Pons (tissue), 1 donor: Measurements from ENCODE around the gene ARHGAP18.

Experiments used
- DNase-seq: peaks from one replicate; pipeline ENCODE4 v3.0.0-alpha.2; 2016; ENCODE audit warnings: low spot score

Gene ARHGAP18, protein sequence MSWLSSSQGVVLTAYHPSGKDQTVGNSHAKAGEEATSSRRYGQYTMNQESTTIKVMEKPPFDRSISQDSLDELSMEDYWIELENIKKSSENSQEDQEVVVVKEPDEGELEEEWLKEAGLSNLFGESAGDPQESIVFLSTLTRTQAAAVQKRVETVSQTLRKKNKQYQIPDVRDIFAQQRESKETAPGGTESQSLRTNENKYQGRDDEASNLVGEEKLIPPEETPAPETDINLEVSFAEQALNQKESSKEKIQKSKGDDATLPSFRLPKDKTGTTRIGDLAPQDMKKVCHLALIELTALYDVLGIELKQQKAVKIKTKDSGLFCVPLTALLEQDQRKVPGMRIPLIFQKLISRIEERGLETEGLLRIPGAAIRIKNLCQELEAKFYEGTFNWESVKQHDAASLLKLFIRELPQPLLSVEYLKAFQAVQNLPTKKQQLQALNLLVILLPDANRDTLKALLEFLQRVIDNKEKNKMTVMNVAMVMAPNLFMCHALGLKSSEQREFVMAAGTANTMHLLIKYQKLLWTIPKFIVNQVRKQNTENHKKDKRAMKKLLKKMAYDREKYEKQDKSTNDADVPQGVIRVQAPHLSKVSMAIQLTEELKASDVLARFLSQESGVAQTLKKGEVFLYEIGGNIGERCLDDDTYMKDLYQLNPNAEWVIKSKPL

DNA sequence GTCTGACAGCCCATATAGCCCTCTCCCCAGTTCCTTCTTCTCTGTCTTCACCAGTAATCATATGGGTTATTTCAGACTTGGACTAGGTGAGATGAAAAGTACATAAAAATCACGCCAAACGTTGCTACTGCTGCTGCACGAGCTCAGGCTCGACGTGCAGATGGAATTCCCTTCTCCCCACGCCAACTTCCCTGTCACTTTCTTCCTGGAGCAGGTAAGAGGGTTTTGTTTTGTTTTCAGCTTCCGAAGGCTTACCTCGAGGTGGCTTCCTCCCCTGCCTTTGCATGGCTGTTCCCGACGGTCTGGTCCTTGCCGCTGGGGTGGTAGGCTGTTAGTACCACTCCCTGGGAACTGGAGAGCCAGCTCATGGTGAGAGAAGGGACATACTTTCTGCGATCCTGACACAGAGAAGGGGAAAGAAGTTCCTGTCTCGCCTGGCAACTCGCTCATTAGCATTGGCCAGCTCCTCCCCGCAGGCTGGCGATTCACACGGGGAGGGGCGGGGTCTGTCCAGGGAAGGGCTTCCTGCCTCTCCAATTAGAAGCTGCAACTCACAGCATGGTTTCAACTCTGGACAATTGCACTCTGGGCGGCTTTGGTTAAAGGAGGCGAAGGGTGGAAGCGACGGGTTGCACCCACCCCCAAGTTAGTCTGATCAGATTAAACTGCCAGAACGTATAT lies at the start of gene ARHGAP18:
Gene ARHGAP18 (minus strand): TSS at position 409 of the 681 bp plus-strand sequence. CDS start 41 bp downstream, at position 368.
- DNase-seq, result peak; percentile 83

- DNase-seq, result no peak
Measured at GRCh38 chr6:129755787-129756186, 45.8 kb upstream of the ARHGAP18 start.

DNA sequence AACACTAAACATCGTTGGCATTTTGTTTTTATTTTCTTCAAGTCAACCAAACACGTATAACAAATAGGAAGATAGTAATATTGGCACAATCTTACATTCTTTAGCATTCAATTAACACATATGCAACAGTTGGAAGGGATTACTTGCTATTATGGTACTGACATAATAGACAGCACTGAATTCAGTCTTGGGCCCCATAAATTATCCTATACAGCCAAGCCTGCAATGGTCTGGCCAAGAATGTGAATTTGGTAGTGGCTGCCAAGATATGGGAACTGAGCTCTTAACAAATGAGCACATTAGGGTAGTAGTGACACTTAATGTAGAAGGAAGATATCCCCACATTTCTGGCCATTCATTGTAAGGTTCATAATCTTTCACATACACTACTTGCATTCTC lies 44.8 kb upstream of the ARHGAP18 start:
- DNase-seq, result no peak

GRCh38 chr6:129753422-129753821 lies 43.4 kb upstream of the ARHGAP18 start:
- peak; percentile 38 for DNase-seq

- DNase-seq, result no peak
Measured at GRCh38 chr6:129751384-129751783, 41.4 kb upstream of the ARHGAP18 start.

DNA sequence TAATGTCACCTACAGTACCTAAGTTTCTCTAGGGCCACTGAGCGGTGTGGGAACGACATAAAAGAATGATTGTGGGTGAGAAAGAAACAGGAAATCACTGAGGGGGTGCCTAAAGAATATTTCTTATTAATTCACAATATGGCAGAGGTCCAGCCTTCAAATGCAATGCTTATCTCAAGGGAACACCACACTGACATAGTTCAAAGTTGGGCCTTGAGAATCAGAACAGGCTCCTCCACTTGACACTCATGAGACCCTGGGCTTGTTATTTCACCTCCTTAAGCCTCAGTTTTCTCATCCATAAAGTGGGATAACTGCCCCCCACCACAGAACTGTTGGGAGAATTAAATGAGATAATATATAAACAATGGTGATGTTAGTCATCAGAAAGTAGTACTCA lies 40.4 kb upstream of the ARHGAP18 start:
- no peak for DNase-seq

GRCh38 chr6:129749749-129750120 lies 39.8 kb upstream of the ARHGAP18 start:
- no peak for DNase-seq

DNA sequence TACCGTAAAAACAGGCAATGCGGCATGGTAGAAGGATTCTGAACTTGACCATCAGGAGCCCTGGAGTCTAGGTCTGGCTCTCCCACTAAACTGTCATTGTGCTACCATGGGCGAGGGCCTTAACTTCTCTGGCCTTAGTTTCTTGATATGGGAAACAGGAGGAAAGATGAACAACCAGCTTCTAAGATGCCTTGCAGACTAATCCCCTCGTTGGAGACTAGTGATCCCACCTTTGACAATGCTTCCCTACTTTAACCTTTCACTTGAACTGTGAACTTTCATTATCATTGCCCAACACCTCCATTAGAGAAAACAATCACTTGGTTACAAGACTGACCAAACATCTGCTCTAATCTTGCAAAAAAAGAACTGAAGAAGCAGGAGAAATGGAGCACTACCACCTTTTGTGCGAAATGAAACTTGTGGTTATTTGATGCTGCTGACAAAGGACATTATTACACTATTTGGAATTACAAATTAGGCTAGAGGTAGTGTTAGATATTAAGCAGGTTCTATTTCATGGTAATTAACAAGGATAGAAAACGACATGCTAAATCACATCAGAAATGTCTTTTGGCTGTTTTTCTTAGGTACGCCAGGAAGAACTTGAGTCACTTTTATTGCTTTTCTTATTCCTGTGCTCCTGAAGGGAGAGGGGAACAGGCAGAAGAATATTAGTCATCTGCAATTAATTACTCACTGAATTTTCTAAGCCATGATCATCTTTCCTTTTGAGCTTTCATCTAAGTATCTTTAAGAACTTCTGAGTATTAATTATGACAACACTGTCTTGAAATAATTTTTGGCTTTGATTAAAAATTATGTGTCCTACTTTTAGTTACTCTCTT lies 39.1 kb upstream of the ARHGAP18 start:
- DNase-seq, result no peak

DNA sequence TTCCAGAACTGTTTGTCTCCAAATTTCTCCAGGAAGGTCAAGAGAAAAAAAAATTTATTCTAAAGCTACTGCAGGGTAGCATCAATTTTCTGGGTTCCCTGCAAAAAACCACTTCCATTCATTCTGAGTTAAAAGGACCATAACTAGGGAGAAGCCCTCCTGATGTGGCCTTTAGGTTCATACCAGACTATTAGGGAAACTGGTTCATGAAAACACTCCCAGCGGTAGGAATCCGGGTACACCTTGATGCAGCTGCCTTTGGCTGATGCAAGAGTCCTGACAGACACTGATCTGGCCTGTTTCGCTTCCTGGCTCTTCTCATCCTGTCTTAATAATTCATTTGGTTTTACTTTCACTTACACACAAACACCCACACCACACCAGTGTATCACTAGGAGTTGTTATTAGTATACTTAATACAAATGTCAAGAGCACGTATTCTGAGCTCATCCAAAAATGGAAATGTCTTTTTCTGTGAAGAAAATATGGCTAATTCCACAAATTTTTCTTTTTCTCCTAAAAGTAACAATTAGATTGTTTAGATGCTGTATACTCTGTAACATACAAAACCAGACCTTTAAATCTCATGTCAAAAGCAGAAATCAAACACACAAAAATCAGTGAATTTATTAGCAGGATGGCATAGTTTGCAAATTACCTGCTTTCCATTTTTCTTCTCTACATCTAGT lies 38.4 kb upstream of the ARHGAP18 start:
- no peak for DNase-seq

GRCh38 chr6:129747588-129748112 lies 37.7 kb upstream of the ARHGAP18 start:
- no peak for DNase-seq

DNA sequence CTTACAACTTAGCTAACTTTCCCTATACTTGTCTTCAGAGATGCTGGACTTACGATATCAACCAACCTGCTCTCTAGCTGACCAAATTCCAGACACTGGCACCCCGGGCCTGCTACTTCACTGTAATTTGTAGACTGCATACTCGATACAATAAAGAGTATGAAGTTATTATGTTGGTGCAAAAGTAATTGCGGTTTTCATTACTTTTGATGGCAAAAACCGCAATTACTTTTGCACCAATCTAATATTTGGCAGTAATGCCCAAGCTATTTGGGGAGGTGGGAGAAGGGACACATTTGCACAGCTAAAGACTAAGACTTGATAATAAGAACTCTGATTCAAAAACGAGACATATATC lies 34.9 kb upstream of the ARHGAP18 start:
- DNase-seq, result no peak

GRCh38 chr6:129744201-129744879 lies 34.4 kb upstream of the ARHGAP18 start:
- DNase-seq, result no peak

DNA sequence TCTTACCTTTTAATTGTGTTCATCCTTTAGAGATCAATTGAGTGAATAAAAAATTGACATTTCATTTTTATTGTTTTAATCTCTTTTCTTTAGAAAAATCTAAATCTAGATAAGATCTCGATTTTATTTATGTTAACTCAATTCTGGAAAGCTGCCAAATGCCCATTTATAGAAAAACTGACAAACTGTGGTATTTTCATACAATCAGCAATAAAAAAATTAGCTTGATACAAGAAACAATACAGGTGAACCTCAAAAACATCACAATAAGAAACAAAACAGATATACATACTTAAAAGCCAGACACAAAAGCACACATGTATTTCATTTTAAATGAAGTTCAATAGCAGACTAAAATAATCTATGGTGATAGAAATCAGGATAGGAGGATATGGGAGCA lies 30.0 kb upstream of the ARHGAP18 start:
- no peak for DNase-seq

GRCh38 chr6:129736105-129736504 lies 26.1 kb upstream of the ARHGAP18 start:
- no peak for DNase-seq

- no peak for DNase-seq
Measured at GRCh38 chr6:129733290-129733689, 23.3 kb upstream of the ARHGAP18 start.

DNA sequence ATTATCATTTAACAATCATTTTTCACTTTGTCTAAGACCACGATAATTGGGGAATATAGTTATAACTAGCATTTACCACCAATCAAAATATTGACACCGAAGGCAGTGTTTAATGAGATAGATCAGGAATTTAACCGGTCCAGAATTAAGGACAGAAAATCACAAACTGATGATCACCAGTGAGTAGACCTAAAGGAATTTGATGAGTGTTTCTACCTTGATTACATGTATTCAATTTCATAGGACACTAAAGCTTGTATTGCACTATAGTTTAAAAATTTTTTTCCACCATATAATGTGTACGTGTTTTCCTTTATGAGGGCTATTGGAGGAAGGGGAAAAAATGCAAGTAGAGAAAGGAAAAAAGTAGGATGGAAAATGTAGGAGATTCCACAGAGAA lies 22.6 kb upstream of the ARHGAP18 start:
- DNase-seq, result no peak

- DNase-seq, result no peak
Measured at GRCh38 chr6:129732034-129732433, 22.1 kb upstream of the ARHGAP18 start.

- DNase-seq, result no peak
Measured at GRCh38 chr6:129731428-129731827, 21.5 kb upstream of the ARHGAP18 start.

DNA sequence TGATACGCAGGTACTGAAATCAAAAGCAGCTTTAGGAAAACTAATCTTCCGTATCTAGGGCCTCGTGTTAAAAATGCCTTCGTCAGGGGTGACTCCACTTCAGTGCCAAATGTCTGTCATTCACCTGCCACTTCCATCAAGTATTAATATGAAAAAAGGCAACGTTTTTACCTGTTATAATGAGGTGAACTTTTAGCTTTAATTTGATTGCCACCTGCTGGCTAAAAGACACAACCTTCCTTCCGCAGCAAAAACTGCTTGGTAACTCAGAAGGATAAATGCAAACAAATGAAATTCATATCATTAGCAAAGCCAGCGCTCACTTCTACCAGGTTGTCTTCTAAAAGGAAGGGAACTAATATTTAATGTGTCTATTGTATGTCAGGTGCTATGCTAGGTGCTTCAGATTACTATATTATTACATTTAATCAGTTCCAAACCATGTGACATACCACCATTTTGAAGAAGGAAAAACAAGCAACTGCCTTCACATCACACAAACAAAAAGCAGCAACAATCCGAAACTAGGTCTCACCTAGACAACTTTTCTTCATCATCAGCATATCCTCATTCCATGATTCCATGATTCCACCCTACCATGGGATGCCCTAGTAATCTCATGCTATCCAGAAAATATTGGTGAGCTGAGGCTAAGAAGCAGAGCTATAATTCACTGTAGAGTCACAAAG lies 20.6 kb upstream of the ARHGAP18 start:
- DNase-seq, result no peak

DNA sequence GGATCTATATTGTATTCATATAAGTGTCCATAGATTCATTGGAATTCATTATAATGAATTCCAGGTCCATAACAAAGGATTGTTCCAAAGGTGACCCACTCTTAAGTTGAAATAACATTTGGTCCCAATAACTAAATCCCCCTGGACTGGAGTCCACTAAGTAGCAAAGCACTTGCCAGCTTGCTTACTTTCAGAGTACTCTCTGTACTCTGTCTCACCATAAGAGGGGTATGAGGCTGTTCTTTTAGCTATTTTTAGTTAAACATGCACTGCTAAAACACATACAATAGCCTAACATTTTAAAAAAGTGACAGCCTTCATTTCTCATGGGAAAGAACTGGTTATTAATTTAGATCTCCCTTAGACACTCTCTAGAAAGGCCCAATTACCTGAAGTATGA lies 16.7 kb upstream of the ARHGAP18 start:
- DNase-seq, result no peak
